HUES48 (cell line): ENCODE results near the gene ENG.

Experiments used
- H3K27ac ChIP-seq: one replicate; pipeline ENCODE4 v1.7.0; 2013; ENCODE audit warnings: low read depth, low read length, inconsistent platforms
- H3K27me3 ChIP-seq: 2 replicates; pipeline ENCODE4 v1.6.1; 2013; ENCODE audit warnings: mild to moderate bottlenecking, low read length; ENCODE audit not compliant: control insufficient read depth, insufficient read depth
- H3K36me3 ChIP-seq: 2 replicates; pipeline ENCODE4 v1.6.1; 2013; ENCODE audit warnings: low read length; ENCODE audit not compliant: control insufficient read depth, insufficient read depth
- H3K4me1 ChIP-seq: 2 replicates; pipeline ENCODE4 v1.6.1; 2013; ENCODE audit warnings: mild to moderate bottlenecking, low read length; ENCODE audit not compliant: control insufficient read depth, insufficient read depth
- H3K4me3 ChIP-seq: 2 replicates; pipeline ENCODE4 v1.5.1; 2013; ENCODE audit warnings: mild to moderate bottlenecking, low read depth, low read length
- H3K9ac ChIP-seq: 2 replicates; pipeline ENCODE4 v1.6.1; 2013; ENCODE audit warnings: mild to moderate bottlenecking, low read depth, low read length, moderate library complexity
- H3K9me3 ChIP-seq: 2 replicates; pipeline ENCODE4 v1.6.1; 2013; ENCODE audit warnings: low read length; ENCODE audit not compliant: control insufficient read depth, insufficient read depth

ENG gene

DNA sequence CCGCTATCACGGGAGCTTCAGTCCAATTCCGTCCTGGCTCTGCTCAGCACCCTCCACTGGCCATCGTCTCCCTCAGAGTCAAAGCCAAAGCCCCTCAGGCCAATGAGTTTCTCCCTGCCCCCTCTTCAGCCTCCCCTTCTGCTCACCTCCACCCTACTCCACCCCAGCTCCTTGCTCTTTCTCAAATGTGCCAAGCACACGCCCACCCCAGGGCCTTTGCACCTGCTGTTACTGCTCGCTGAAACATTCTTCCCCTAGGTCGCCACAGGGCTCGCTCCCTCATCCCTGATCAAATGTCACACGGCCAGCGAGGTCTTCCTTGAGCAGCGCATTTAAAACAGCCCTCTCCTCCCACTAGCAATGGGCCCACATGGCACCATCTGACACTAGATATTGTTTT is 6.3 kb upstream of the ENG start:
- Histone ChIP-seq H3K4me1 (no peaks in the 10 kb centered on the region), H3K36me3 (no peaks in the 10 kb centered on the region), H3K27ac (no peak overlapping the region), H3K9me3 (no peaks in the 10 kb centered on the region), H3K27me3 (no peaks in the 10 kb centered on the region), H3K4me3 (no peak overlapping the region), H3K9ac (no peak overlapping the region)

DNA sequence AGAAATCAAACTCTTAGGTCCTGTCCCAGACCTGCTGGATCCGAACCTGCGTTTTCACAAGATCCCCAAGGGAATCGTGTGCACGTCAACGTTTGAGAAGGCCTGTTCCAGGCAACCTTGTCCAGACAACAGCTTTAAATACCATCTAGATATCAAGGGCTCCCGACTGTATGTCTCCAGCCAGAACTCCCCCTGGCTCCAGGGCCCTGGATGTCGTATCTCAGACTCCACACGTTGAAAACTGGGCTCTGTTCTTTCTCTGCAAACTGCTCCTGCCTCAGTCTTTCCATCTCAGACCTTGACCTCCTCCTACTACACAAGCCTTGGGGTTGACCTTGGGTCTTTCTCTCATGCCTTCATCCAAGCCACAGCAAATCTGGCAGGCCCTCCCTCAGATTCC is 5.8 kb upstream of the ENG start:
- Histone ChIP-seq H3K36me3 (no peaks in the 10 kb centered on the region), H3K4me1 (no peaks in the 10 kb centered on the region), H3K27me3 (no peaks in the 10 kb centered on the region), H3K27ac (no peak overlapping the region), H3K4me3 (no peak overlapping the region), H3K9ac (no peak overlapping the region), H3K9me3 (no peaks in the 10 kb centered on the region)

DNA sequence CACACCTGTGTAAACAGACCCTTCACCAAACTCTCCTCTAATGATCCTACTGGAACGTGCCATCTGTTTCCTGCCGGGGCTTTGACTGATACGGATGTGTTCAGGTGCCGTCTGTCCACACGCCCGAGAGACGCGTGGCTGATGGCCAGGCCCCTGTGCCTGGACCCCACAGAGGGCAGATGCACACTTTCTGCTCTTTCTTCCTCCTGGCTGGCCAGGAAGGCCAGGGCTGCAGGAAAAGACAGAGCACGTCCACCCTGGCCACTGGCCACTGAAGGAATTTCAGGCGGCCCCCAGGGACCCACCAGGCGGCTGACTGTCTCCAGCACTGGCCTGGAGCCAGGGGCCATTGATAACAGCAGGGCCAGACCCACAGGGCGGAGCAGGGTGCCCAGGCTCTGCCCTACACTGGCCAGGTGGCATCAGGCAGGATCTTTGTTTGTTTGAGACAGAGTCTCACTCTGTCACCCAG is 3.6 kb upstream of the ENG start:
- Histone ChIP-seq H3K9me3 (no peaks in the 10 kb centered on the region), H3K27me3 (no peaks in the 10 kb centered on the region), H3K27ac (no peak overlapping the region), H3K9ac (no peak overlapping the region), H3K4me3 (no peak overlapping the region), H3K36me3 (no peaks in the 10 kb centered on the region), H3K4me1 (no peaks in the 10 kb centered on the region)

DNA sequence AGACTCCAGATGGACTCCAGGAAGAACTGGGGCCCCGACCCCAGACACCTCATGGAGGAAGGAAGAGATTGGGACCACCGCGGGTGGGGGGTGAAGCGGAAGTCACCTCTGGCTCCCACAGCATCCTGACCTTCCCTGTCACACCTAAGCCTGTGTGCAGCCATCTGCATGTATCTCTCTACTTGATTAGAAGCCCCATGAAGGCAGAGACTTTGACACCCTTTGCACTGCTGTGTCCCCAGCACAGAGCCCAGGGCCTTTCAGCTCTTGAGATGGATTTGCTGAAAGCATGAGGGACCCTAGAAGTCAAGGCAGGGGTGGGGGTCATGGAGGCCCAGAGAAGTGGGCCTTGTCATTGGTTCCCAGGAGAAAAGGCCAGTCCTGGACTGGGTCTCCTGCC is 2.8 kb upstream of the ENG start:
- H3K36me3 ChIP-seq: no peaks in the 10 kb centered on the region
- no peaks in the 10 kb centered on the region for H3K27me3 ChIP-seq
- H3K9me3 ChIP-seq: no peaks in the 10 kb centered on the region
- H3K27ac ChIP-seq: no peak overlapping the region
- no peak overlapping the region for H3K9ac ChIP-seq
- H3K4me3 ChIP-seq: no peak overlapping the region
- no peaks in the 10 kb centered on the region for H3K4me1 ChIP-seq

DNA sequence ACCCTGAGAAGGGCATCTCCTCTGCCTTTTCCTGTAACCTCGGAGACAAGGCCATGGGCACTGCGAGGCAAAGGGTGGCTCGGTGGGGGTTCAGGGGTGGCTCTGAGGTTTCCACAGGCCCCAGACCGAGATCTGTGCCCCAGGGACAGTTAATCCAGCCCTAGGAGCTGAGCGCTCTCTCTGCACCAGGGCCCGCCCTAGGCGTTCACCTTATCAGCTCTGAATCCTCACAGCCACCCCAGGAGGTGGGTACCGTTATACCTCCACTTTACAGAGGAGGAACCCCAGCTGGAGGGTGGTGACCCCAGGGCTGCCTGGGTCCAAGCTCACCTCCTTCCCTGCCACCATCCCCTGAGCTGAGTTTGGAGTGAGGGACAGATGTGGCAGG is 2.3 kb upstream of the ENG start:
- H3K4me1 ChIP-seq: no peaks in the 10 kb centered on the region
- no peak overlapping the region for H3K27ac ChIP-seq
- no peak overlapping the region for H3K4me3 ChIP-seq
- H3K9ac ChIP-seq: no peak overlapping the region
- H3K27me3 ChIP-seq: no peaks in the 10 kb centered on the region
- no peaks in the 10 kb centered on the region for H3K9me3 ChIP-seq
- H3K36me3 ChIP-seq: no peaks in the 10 kb centered on the region

DNA sequence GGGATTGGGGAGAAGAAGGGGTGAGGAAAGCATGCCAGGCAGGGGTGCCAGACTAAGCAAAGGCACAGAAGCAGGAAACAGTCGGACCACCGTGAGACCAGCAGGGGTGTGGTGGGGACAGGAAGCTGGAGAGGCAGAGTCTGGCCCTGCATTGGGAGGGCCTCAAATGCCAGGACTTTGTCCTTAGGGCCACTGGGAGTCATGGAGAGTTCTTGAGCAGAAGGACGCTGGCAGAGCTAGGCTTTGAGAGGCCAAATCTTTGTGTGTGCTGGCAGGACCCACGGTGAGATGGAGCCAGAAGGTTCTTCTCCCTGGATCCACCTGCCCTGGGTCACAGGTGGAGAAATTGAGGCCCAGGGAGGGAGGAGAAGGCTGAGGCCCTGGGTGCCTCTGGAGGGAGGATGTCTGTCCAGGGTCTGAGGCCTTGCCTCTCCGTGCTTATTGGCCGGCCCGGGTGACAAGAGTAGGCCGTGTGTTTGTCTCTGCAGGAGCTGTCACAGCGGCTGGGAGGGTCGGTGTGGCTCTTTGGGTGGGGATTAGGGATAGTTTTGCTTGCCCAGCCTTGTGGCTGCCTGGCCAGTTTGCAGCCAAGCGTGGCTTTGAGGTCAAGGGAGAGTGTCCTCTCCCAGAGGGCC is 1.8 kb upstream of the ENG start:
- H3K27ac ChIP-seq: no peak overlapping the region

DNA sequence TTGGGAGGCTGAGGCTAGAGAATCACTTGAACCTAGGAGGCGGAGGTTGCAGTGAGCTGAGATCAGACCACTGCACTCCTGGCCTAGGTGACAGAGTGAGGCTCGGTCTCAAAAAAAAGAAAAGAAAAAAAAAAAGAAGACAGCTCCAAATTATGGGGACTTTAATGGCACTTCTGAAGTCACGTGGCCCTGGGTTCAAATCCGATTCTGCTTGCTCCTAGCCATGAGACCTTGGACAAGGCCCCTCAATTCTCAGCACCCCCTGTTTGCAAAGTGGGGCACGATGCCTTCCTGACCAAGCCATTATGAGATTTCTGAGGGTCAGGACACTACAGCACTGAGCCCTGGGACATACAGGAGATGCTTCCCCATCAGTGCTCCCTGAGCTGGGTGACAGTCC is 1.1 kb upstream of the ENG start:
- no peaks in the 10 kb centered on the region for H3K4me1 ChIP-seq
- no peak overlapping the region for H3K27ac ChIP-seq
- H3K4me3 ChIP-seq: no peak overlapping the region
- H3K9ac ChIP-seq: no peak overlapping the region
- H3K36me3 ChIP-seq: no peaks in the 10 kb centered on the region
- H3K27me3 ChIP-seq: no peaks in the 10 kb centered on the region
- H3K9me3 ChIP-seq: no peaks in the 10 kb centered on the region

More for the DNA sequence above, 1.8 kb upstream of the ENG start:
- Histone ChIP-seq H3K9ac (no peak overlapping the region), H3K4me3 (no peak overlapping the region), H3K4me1 (no peaks in the 10 kb centered on the region), H3K27me3 (no peaks in the 10 kb centered on the region), H3K9me3 (no peaks in the 10 kb centered on the region), H3K36me3 (no peaks in the 10 kb centered on the region)

DNA sequence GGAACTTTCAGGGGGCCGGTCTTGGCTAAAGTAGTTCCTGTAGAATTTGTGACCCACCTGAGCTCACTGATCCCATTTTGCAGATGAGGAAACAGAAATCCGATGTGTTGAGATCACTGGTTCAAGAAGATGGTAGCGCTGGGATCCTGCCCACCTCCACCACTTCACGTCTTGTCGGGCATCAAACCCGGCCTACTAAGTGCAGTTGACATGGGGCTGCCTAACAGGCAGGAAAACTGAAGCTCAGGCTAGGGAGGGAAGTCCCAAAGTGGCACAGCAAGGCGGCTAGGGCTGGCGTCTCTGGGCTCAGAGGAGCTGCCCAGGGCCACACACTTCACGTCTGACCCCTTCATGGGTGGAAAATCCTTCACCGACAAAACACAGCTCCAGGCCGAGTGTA is 502 bp upstream of the ENG start:
- Histone ChIP-seq H3K9ac (no peak overlapping the region), H3K27ac (no peak overlapping the region), H3K4me3 (no peak overlapping the region), H3K4me1 (no peaks in the 10 kb centered on the region), H3K36me3 (no peaks in the 10 kb centered on the region), H3K27me3 (no peaks in the 10 kb centered on the region), H3K9me3 (no peaks in the 10 kb centered on the region)

DNA sequence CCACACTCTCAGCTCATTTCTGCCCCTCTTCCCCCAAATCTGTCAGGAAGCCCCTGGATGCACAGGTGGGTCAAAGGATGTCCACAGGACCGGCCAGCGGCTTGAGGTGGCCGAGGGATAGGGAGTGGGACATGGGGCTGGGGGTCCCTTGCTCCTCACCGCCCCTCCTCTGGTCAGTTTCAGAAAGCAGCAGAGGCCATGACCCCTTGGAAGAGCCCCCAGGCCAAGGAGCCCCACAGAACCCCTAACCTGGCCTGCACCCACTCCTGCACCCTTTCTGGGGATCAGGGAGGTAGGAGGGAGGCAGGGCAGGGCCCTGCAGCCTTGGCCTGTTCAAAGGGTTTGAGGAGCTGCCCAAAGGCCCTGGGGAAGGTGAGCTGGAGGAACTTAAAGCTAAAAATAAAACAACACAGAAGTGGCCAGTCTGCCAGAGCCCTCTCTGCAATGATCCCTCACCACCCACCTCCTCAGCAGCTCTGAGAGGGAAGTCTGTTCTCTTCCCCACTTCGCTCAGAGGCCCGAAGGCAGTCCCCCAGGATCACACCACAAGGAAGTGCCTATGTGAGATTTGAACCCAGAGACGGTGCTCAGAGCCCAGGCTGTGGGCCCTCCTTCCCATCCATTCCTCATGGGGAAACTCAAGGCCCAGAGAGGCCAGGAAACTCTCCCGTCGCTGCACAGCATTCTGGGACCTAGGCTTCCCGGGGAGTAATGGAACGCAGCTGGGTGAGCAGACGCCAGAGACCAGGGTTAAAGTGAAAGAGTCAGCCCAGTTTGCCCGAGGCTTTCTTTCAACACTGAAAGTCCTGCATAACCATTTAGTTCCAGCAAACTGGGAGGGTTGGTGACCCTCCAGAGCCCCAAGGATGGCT is 910 bp downstream of the ENG start:
- Histone ChIP-seq H3K4me3 (no peak overlapping the region), H3K27ac (no peak overlapping the region), H3K9ac (no peak overlapping the region), H3K36me3 (no peaks in the 10 kb centered on the region), H3K27me3 (no peaks in the 10 kb centered on the region), H3K9me3 (no peaks in the 10 kb centered on the region), H3K4me1 (no peaks in the 10 kb centered on the region)

DNA sequence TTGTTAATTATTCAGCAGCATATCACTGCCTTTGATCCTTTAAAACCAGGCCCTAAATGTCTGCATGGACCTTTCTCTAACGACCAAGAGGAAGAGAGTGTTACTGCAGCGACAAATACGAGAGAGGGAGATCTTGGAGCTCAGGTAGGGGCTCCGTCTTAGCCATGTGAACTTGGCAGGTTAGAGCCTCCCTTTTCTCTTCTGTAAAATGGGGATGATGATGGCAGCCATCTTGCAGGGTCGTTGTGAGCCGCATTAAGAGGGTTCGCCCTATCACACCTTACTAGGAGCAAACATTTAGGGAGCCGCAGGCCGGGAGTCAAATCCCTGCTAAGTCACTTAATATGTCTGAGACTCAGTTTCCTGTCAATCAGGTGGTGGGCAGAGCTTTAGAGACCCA is 1.6 kb downstream of the ENG start:
- Histone ChIP-seq H3K9ac (no peak overlapping the region), H3K4me1 (no peaks in the 10 kb centered on the region), H3K27me3 (no peaks in the 10 kb centered on the region), H3K9me3 (no peaks in the 10 kb centered on the region), H3K4me3 (no peak overlapping the region), H3K27ac (no peak overlapping the region), H3K36me3 (no peaks in the 10 kb centered on the region)

DNA sequence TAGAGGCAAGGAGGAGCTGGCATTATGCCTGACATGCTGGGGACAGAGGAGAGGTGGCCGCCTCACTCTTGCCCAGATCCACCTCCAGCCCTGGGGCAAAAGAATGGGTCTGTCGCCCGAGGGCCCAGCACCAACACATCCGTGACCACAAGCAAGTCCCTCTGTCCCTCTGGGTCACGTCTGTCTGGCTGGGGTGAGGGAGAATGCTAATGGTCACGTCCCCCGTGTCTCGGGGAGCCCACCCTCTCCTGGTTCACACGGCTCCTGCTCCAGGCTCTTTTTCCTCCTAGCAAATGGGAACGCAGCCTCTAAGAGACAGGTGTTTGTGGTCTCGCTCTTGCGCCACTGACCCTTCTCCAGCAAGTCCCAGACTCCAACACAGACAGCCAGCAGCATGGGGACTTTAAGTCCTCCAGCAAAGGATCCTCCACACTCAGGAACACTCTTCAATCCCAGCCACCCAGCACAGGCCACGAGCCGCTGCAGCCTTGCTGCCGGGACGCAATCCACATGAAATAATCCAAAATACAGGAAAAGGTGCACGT is 4.1 kb downstream of the ENG start:
- no peaks in the 10 kb centered on the region for H3K27me3 ChIP-seq
- H3K4me3 ChIP-seq: no peak overlapping the region
- peaks cover under 1% of the 10 kb centered on the region; the same call in 1 of the 2 replicates for H3K4me1 ChIP-seq
- H3K9me3 ChIP-seq: no peaks in the 10 kb centered on the region
- no peaks in the 10 kb centered on the region for H3K36me3 ChIP-seq
- no peak overlapping the region for H3K27ac ChIP-seq
- H3K9ac ChIP-seq: no peak overlapping the region
